Head of caudate nucleus (tissue), 42 donors: ENCODE results near the gene PDE3B.
A peak's percentile ranks its signal among the peaks of the same experiment; 100 is the strongest.
"Not testable (repeated sequence)": the region's sequence is repeated elsewhere in the genome, so short reads cannot be mapped to it uniquely, and the experiment has no call there.

Experiments
- DNase-seq, 42 donors: peaks; one replicate each; pipeline versions ENCODE4 v3.0.0 to v3.0.0-alpha.2; 2020 to 2021; ENCODE audit warnings: mixed read lengths in 7 of 42
- intact Hi-C: fragments of 100-400 bp; cut with DNase I; formaldehyde crosslinking; loops from one replicate; pipeline ENCODE4 v1.15.0; 2022

The PDE3B gene

GRCh38 chr11:14669499-14669898 lies 25.9 kb downstream of the PDE3B start:
- DNase-seq = no peak

GRCh38 chr11:14669958-14670357 lies 26.4 kb downstream of the PDE3B start:
- no peak for DNase-seq
- intact Hi-C loops = no loop called here

More at GRCh38 chr11:14669499-14669898, 25.9 kb downstream of the PDE3B start:
- intact Hi-C loops = no loop called here

- no peak for DNase-seq
- intact Hi-C loops = no loop called here
These were observed 29.0 kb downstream of the PDE3B start for GRCh38 chr11:14672635-14673034.

- no peak for DNase-seq
- intact Hi-C loops = no loop called here
These were observed 29.8 kb downstream of the PDE3B start for GRCh38 chr11:14673421-14673820.

- no peak for DNase-seq
- intact Hi-C loops = no loop called here
These were observed 30.3 kb downstream of the PDE3B start for GRCh38 chr11:14673824-14674405.

- intact Hi-C loops = no loop called here
- DNase-seq = no peak
These were observed 32.5 kb downstream of the PDE3B start for GRCh38 chr11:14676068-14676467.

GRCh38 chr11:14677146-14677545 lies 33.5 kb downstream of the PDE3B start:
- intact Hi-C loops = no loop called here
- no peak for DNase-seq

GRCh38 chr11:14678350-14678749 lies 34.7 kb downstream of the PDE3B start:
- no peak for DNase-seq
- intact Hi-C loops = no loop called here

- intact Hi-C loops = no loop called here
- no peak for DNase-seq
These were observed 36.1 kb downstream of the PDE3B start for GRCh38 chr11:14679662-14680061.

- intact Hi-C loops = not testable (repeated sequence)
These were observed 40.8 kb downstream of the PDE3B start for GRCh38 chr11:14684234-14684915.

GRCh38 chr11:14687456-14687855 lies 43.9 kb downstream of the PDE3B start:
- no peak for DNase-seq
- intact Hi-C loops = no loop called here

More at GRCh38 chr11:14684234-14684915, 40.8 kb downstream of the PDE3B start:
- not testable (repeated sequence) for DNase-seq

- DNase-seq = no peak
- intact Hi-C loops = no loop called here
These were observed 44.5 kb downstream of the PDE3B start for GRCh38 chr11:14687943-14688627.

GRCh38 chr11:14695656-14696055 lies 52.1 kb downstream of the PDE3B start:
- intact Hi-C loops, DNase-seq: not testable (repeated sequence)

- intact Hi-C loops = no loop called here
- DNase-seq = no peak
These were observed 55.2 kb downstream of the PDE3B start for GRCh38 chr11:14698771-14699170.

- intact Hi-C loops = no loop called here
- DNase-seq = peak in 1 of 42 donors; percentile 7
These were observed 57.0 kb downstream of the PDE3B start for GRCh38 chr11:14700593-14700992.

GRCh38 chr11:14702760-14703159 lies 59.2 kb downstream of the PDE3B start:
- intact Hi-C loops = no loop called here

GRCh38 chr11:14703731-14704130 lies 60.1 kb downstream of the PDE3B start:
- DNase-seq = no peak
- intact Hi-C loops = no loop called here

More at GRCh38 chr11:14702760-14703159, 59.2 kb downstream of the PDE3B start:
- DNase-seq = no peak

- no peak for DNase-seq
These were observed 61.5 kb downstream of the PDE3B start for GRCh38 chr11:14705067-14705466.

GRCh38 chr11:14713496-14714244 lies 70.1 kb downstream of the PDE3B start:
- DNase-seq = no peak
- intact Hi-C loops = no loop called here

More at GRCh38 chr11:14705067-14705466, 61.5 kb downstream of the PDE3B start:
- intact Hi-C loops = no loop called here

- intact Hi-C loops, DNase-seq: not testable (repeated sequence)
These were observed 72.1 kb downstream of the PDE3B start for GRCh38 chr11:14715669-14716068.
